DMS153 treated with DMSO at 0.1 percent for 48 hours (cell line): ENCODE results near the gene ATP13A4.
"Not testable (repeated sequence)": the region's sequence is repeated elsewhere in the genome, so short reads cannot be mapped to it uniquely, and the experiment has no call there.

Source experiments
- DNase-seq: peaks from one replicate; lab custom pipeline; 2025; ENCODE audit not compliant: unreplicated experiment; lab: John Stamatoyannopoulos, UW

Gene ATP13A4

GRCh38 chr3:193559100-193559499 is 4.4 kb upstream of the ATP13A4 start:
- DNase-seq: no peak

DNA sequence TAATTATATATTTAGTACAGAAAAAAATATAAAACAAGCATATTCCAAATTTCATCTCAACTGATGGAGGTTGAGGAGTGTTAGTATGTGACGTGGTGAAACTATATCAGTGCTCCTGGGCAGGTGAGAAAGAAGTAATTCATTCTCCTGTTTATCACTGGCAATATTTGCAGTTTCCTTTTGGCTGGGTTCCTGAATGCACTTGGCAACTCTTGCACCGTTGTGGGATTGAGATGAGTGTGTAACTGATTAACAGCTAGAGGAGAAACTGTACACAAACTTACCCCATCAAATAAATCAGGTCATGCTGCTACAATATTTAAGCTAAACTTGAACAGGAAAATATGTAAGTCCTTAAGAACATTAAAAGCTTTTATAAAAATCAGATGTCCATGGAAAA is 2.1 kb upstream of the ATP13A4 start:
- DNase-seq: no peak

DNA sequence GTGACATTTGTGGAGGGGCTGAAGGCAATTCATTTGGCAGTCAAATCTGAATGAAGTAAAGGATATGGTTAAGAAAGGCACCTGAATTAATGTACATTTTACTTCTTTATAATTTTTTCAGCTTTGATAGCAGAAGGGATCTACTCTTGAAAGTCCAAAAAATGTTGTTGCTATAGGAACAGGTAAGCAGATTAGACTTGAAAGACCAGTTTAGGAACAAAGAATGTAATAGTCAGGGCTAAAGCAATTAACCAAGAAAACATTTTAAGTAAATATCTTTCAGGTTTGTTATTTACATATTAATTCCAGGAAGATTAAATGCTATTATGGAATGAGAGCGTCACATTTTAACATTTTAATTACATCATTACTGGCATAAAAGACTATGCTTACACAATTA is 1.1 kb downstream of the ATP13A4 start:
- no peak for DNase-seq

DNA sequence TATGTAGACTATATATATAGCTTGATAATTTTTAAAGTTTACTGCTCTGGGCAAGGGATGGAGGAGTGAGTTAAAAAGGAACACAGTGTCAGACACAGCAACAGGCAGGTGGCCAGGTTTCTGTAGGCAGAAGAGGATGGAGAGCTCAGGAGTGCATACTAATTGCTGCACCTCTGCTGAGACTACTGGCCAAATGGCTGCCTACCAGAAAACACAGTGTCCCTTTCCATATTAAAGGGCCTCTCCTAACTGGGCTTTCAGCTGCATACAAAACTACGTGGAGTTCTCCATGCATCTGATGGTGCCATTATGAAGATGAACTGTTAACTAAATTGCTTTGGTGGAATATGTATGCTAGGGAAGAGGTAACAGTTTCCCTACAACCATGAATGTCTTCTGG is 1.8 kb downstream of the ATP13A4 start:
- no peak for DNase-seq

- no peak for DNase-seq
Measured at GRCh38 chr3:193548406-193548805, 6.3 kb downstream of the ATP13A4 start.

DNA sequence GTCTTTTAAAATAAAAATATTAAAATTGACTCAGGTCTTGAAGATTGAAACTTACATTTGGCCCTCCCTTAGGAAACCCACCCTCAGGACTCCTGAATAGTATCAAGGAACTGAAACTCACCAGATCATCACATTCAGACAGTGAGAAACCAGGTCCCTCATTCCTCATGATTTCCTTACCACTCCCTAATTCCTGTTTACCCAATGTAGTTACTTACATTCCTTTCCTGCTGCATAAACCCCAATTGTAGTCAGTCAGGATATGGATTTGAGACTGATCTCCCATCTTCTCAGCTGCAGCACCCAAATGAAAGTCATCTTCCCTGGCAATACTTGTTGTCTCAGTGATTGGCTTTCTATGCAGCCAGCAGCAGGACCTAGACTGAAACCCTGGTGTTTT is 8.6 kb downstream of the ATP13A4 start:
- no peak for DNase-seq

GRCh38 chr3:193545304-193545703 is 9.4 kb downstream of the ATP13A4 start:
- no peak for DNase-seq

GRCh38 chr3:193544289-193544688 is 10.4 kb downstream of the ATP13A4 start:
- no peak for DNase-seq

- no peak for DNase-seq
Measured at GRCh38 chr3:193530231-193531165, 24.2 kb downstream of the ATP13A4 start.

- not testable (repeated sequence) for DNase-seq
Measured at GRCh38 chr3:193526085-193526484, 28.6 kb downstream of the ATP13A4 start.

DNA sequence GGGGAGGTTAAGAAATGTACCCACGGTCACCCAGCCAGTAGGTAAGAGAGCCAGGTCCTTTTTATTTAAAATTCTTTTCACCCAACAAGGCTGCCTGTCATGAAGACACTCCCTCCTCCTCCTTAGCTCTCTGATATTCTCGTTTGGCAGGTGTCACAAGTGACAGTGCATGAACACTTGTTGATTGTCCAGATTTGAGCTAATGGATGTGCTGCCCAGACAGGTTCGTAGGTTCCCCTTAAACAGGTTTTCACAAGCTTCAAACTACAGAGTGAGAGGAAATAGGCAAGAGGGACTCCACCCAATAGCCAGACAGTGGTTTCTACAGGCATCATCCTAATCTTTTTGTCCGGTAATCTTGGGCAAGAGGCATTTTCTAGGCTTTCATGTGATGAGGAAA is 32.2 kb downstream of the ATP13A4 start:
- no peak for DNase-seq

GRCh38 chr3:193520738-193521137 is 34.0 kb downstream of the ATP13A4 start:
- no peak for DNase-seq

DNA sequence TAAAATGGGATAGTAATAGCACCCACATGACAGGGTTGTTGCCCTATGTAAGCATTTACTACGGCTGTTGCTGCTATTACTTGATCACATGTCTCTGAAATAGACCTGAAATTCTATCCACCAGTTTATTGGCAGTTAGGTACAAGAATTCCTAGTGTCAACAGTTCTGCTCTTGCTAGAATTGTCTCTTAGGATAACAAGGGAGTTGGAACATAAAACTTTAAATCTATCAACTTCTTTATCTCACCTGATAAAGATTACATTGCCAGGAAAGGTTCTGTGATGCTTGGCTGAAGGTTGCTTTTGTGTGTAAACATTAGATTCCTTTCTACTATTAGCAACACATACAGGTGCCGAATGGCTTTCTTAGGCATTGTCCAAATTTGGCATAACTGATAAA is 38.7 kb downstream of the ATP13A4 start:
- DNase-seq: no peak

DNA sequence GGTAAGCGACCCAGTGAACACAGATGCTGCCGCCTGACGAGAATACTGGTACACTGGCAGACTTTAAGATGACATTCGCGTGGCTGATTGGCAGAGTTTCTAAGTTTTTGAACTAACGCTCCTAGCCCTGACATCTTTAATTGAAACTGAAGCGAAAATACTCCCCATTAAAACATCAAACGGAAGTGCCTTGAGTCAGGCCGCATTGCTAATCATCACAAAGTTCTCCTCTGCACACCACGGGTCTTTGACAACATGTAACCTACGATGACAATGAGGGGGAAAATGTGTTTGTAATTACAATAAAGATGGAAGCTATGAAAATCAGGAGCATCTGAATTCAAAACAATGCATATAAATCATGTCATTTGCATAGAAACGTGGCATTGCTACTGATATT is 44.5 kb downstream of the ATP13A4 start:
- DNase-seq: no peak

GRCh38 chr3:193509103-193509965 is 45.4 kb downstream of the ATP13A4 start:
- DNase-seq: no peak

DNA sequence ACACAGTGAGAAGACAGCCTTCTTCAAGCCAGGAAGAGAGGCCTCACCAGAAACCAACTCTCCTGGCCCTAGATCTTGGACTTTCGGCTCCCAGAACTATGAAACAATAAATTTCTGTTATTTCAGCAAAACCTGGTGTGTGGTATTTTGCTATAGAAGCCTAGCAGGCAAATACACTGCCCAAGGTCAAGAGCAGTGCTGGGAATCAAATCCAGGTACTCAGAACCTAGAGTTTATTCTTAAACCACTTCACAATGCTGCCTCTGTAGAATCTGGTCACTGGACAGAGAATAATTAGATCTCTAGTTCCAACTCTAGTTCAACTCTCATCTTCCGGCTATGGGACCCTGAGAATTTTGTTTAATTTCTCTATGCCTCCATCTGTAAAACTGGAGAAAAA is 46.6 kb downstream of the ATP13A4 start:
- no peak for DNase-seq

GRCh38 chr3:193507566-193507965 is 47.1 kb downstream of the ATP13A4 start:
- no peak for DNase-seq

DNA sequence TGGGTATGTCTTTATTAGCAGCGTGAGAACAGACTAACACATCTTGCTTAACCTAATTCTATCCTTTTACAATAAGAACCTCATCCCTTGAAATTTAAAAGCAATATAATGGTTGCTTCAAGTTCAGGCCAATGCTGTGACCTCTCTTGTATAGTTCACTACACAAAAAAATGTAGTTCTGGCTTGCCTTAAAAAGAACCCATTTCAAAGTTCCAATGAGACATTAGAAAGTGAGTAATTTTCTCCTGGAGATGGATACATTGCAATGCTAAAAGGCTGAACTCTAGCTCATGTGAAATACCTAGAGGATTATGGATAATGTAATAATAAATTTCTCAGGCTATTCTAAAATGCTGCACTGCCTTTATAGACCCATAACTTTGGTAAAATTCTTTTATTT is 47.8 kb downstream of the ATP13A4 start:
- DNase-seq: no peak

DNA sequence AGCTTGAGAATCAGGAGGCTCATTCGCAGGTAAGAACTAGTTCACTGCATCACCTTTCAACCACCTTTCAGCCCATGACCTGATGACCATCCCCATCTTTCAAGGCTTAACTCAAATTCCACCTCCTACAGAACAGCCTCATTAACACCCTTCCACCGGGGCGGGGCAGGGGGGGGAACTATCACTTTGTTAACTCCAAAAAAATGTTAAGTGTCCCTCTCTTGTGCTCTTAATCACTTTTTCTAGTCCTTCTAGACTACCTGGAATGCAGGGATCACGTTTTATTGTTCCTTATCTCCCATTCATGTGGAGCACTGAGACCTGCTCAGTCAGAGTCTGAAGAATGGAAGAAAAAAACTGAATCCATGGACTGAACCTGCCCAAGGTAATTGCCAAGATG is 51.8 kb downstream of the ATP13A4 start:
- DNase-seq: no peak

GRCh38 chr3:193499801-193500485 is 54.8 kb downstream of the ATP13A4 start:
- no peak for DNase-seq

- DNase-seq: no peak
Measured at GRCh38 chr3:193499136-193499770, 55.4 kb downstream of the ATP13A4 start.
